ENCODE results near the gene FYN. TPM values are rescaled to one million over a fixed set of nuclear protein-coding genes. Genes with fewer than 3 reads are reported as not detected.
"Not testable (repeated sequence)": the region's sequence is repeated elsewhere in the genome, so short reads cannot be mapped to it uniquely, and the experiment has no call there.

FYN gene
- total RNA-seq, 4 donors from 2014 or later = 37.8 to 65.8 (median 53.8) TPM

DNA sequence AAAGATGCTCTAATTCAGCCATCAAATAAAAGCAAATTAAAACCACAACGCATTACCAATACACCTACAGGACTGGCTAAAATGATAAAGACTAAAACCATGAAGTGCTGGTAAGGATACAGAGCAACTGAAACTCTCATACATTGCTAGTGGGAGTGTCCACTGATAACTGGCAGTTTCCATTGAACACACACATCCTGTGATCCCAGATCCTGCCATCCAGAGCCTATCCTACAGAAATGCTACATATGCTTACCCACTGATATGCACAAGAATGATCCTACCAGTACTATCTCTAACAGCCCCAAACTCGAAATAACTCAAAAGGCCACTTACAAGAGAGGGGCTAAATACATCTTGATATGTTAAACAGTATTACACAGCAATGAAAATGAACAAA is 81.0 kb downstream of the FYN start:
- intact Hi-C loops (cut with DNase I) = no loop called here
- no peak for TF ChIP-seq POLR2AphosphoS5 (IDR thresholded peaks at IDR 0.05)
- TF ChIP-seq EP300 (IDR thresholded peaks at IDR 0.05) = no peak
- no peak for TF ChIP-seq POLR2A (IDR thresholded peaks at IDR 0.05; ENCODE audit: low read depth)
- TF ChIP-seq CTCF (IDR thresholded peaks at IDR 0.05) = no peak
- H3K4me3 ChIP-seq = no peak overlapping the region
- H3K27me3 ChIP-seq = no peaks in the 10 kb centered on the region
- H3K36me3 ChIP-seq = no peaks in the 10 kb centered on the region
- no peaks in the 10 kb centered on the region for H3K9me3 ChIP-seq
- no peak overlapping the region for H3K27ac ChIP-seq (replicated peaks in 1 of 4)
- H3K4me1 ChIP-seq = peaks cover 5 to 26% (median 20%) of the 10 kb centered on the region in 4 donors
- WGBS = 92% methylated on average over 2 of the region's 2 CpGs
- DNase-seq (ENCODE audit: extremely low spot score) = no peak

DNA sequence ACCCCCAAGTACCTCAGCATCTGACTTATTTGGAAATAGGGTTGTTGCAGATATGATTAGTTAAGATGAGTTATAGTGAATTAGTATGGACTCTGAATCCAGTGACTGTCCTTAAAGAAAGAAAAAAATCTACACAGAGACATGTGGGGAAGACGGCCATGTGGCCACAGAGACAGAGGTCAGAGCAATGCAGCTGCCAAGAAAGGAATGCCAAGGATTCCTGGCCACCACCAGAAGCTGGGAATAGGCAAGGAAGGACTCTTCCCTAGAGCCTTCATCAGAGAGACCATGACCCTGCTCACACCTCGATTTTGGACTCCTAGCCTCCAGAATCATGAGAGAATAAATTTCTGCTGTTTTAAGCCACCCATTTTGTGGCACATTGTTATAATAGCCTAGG is 81.8 kb downstream of the FYN start:
- 52% methylated on average over 2 of the region's 2 CpGs for WGBS
- no peak overlapping the region for H3K27ac ChIP-seq (replicated peaks in 1 of 4)
- peaks cover 5 to 26% (median 20%) of the 10 kb centered on the region in 4 donors for H3K4me1 ChIP-seq
- TF ChIP-seq EP300 (IDR thresholded peaks at IDR 0.05) (no peak), CTCF (IDR thresholded peaks at IDR 0.05) (no peak), POLR2A (IDR thresholded peaks at IDR 0.05; ENCODE audit: low read depth) (no peak), POLR2AphosphoS5 (IDR thresholded peaks at IDR 0.05) (no peak)
- no peaks in the 10 kb centered on the region for H3K27me3 ChIP-seq
- H3K36me3 ChIP-seq = no peaks in the 10 kb centered on the region
- no peaks in the 10 kb centered on the region for H3K9me3 ChIP-seq
- no peak overlapping the region for H3K4me3 ChIP-seq
- DNase-seq (ENCODE audit: extremely low spot score) = no peak
- intact Hi-C loops (cut with DNase I) = no loop called here

GRCh38 chr6:111789598-111789997 is 83.7 kb downstream of the FYN start:
- no peak for DNase-seq (ENCODE audit: extremely low spot score)

DNA sequence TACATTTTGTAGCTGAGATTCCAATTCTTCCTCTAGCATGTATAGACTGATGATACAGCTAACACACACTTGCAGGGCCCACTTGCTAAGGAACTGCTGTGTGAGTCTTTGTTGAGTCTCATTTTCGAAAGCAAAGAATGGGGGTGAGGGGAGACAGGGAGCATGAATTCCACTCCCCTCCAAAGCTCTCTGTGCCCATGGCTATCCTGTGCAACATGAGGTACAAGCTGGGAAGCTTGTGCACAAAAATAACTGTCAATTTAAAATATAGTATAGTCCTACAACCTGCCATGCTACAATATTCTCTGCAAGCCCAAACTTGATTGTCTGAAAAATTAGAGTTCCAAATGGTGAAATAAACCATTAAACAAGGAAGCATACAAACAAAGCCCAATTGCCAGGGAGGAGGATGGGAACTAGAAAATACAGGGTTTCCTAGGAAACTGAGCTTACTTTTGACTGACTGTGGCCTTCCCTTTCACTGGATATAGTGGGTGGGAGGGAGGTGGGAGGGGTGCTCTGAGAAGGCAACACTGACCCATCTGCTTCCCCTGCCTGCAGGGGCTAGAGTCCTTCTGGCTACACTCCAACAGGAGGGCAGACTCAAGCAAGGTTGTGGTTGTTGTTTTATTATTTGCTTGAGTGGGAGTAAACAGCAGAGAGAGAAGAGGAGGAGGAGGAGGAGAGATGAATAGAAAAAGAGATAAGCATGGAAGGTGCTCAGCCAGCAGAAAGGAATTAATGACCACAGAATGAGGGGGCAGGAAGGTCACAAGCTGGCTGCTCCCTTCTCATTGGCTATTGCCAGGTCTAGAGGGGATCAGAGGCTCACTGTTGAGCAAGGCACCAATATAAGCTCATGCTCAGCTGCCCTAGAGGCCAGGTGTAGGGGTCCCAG is 84.6 kb downstream of the FYN start:
- peaks cover 23 to 36% (median 32%) of the 10 kb centered on the region in 4 donors for H3K4me1 ChIP-seq
- no peak overlapping the region for H3K4me3 ChIP-seq
- intact Hi-C loops (cut with DNase I) = no loop called here
- H3K27me3 ChIP-seq = no peaks in the 10 kb centered on the region
- TF ChIP-seq EP300 (IDR thresholded peaks at IDR 0.05) = no peak
- TF ChIP-seq POLR2A (IDR thresholded peaks at IDR 0.05; ENCODE audit: low read depth) = no peak
- no peak for TF ChIP-seq POLR2AphosphoS5 (IDR thresholded peaks at IDR 0.05)
- no peak for TF ChIP-seq CTCF (IDR thresholded peaks at IDR 0.05)
- no peaks in the 10 kb centered on the region for H3K9me3 ChIP-seq
- DNase-seq (ENCODE audit: extremely low spot score) = no peak
- H3K36me3 ChIP-seq = no peaks in the 10 kb centered on the region
- 100% methylated on average over 1 of the region's 1 CpG for WGBS
- peak overlapping the region in 2 of 4 donors; percentile 2 to 11 for H3K27ac ChIP-seq (replicated peaks in 1 of 4)

More at GRCh38 chr6:111789598-111789997, 83.7 kb downstream of the FYN start:
- WGBS = 60% methylated on average over 4 of the region's 4 CpGs
- H3K4me3 ChIP-seq = no peak overlapping the region
- no peaks in the 10 kb centered on the region for H3K9me3 ChIP-seq
- H3K36me3 ChIP-seq = no peaks in the 10 kb centered on the region
- peak overlapping the region in 1 of 4 donors; percentile 11 for H3K27ac ChIP-seq (replicated peaks in 1 of 4)
- H3K4me1 ChIP-seq = peaks cover 13 to 26% (median 24%) of the 10 kb centered on the region in 4 donors
- TF ChIP-seq CTCF (IDR thresholded peaks at IDR 0.05) = no peak
- TF ChIP-seq POLR2AphosphoS5 (IDR thresholded peaks at IDR 0.05) = no peak
- no peak for TF ChIP-seq EP300 (IDR thresholded peaks at IDR 0.05)
- TF ChIP-seq POLR2A (IDR thresholded peaks at IDR 0.05; ENCODE audit: low read depth) = no peak
- H3K27me3 ChIP-seq = no peaks in the 10 kb centered on the region
- intact Hi-C loops (cut with DNase I) = no loop called here

GRCh38 chr6:111786151-111786550 is 87.1 kb downstream of the FYN start:
- intact Hi-C loops (cut with DNase I); H3K27ac ChIP-seq (replicated peaks in 1 of 4); H3K36me3 ChIP-seq; H3K4me3 ChIP-seq; H3K9me3 ChIP-seq; DNase-seq (ENCODE audit: extremely low spot score); H3K27me3 ChIP-seq: not testable (repeated sequence)
- H3K4me1 ChIP-seq = peaks cover 25 to 42% (median 38%) of the 10 kb centered on the region in 4 donors
- WGBS = 93% methylated on average over 2 of the region's 2 CpGs

Data from esophagus muscularis mucosa (tissue), 4 donors.